K562 (cell line): ENCODE results near the gene CRYZL1. TPM values are rescaled to one million over a fixed set of nuclear protein-coding genes. Genes with fewer than 3 reads are reported as not detected.

Experiments used
- ATAC-seq: fragments of 200-7000 bp; cut with Tn5 transposase; 3 replicates; pipeline ENCODE4 v1.9.1; 2020; ENCODE audit warnings: moderate library complexity
- BruUV-seq: library from RNA; stranded (reverse); fragments of 400-500 nt; replicated peaks from 2 replicates; lab custom pipeline; 2021; lab: Mats Ljungman, UMichigan
- CTCF ChIA-PET: fragments of 300-600 bp; formaldehyde crosslinking; extraction: SDS; loops from one replicate; lab custom pipeline; 2021; ENCODE audit warnings: low intra/inter-chr PET ratio; lab: Yijun Ruan, JAX
- POLR2A ChIA-PET: fragments of 300-600, 350-650 bp; sonication (Branson Sonifier 250); formaldehyde crosslinking; extraction: SDS; loops from one replicate; lab custom pipeline; 2021; ENCODE audit warnings: antibody characterized with exemption, inconsistent platforms; lab: Yijun Ruan, JAX
- DNase-seq, 4 experiments: peaks; one replicate each; pipeline versions ENCODE4 v3.0.0 to v3.0.0-alpha.2; 2011 to 2018; ENCODE audit warnings: low spot score in 3 of 4, mixed read lengths in 3 of 4; ENCODE audit errors: extremely low read depth in 1 of 4
- FAIRE-seq: peaks from 2 replicates; lab custom pipeline; 2011; peaks lifted over from hg19 to GRCh38; lab: Jason Lieb, UNC
- H2AFZ ChIP-seq: 2 replicates; pipeline ENCODE4 v1.6.0; 2011; ENCODE audit warnings: low read depth, low read length, control low read depth, inconsistent platforms
- H3K27ac ChIP-seq: fragments of 200-600 bp; 3 replicates; pipeline ENCODE4 v1.8.0; 2011; ENCODE audit warnings: low read depth, mild to moderate bottlenecking, control low read depth, inconsistent platforms, low read length, moderate library complexity, mixed read lengths; ENCODE audit errors: extremely low read depth
- H3K27me3 ChIP-seq, 2 experiments: fragments of 300-600 bp in 1 of 2; 2 replicates in 1 of 2; 3 replicates in 1 of 2; pipeline versions ENCODE4 v1.6.0 to v1.8.0; 2011; ENCODE audit warnings: inconsistent platforms in 2 of 2, low read length in 2 of 2, mild to moderate bottlenecking in 1 of 2, mixed read lengths in 1 of 2, moderate library complexity in 1 of 2; ENCODE audit not compliant: control insufficient read depth in 2 of 2, insufficient read depth in 2 of 2
- H3K36me3 ChIP-seq: fragments of 300-600 bp; 3 replicates; pipeline ENCODE4 v1.8.0; 2011; ENCODE audit warnings: mild to moderate bottlenecking, low read length, inconsistent platforms; ENCODE audit not compliant: control insufficient read depth, insufficient read depth
- H3K4me1 ChIP-seq, 2 experiments: fragments of 200-600 bp in 1 of 2; replicated peaks in 1 of 2; 2 replicates in 1 of 2; 3 replicates in 1 of 2; pipeline versions ENCODE4 v1.5.1 to v1.8.0; 2011; ENCODE audit warnings: inconsistent platforms in 2 of 2, low read length in 2 of 2, mild to moderate bottlenecking in 1 of 2, mixed read lengths in 1 of 2, moderate library complexity in 1 of 2; ENCODE audit not compliant: control insufficient read depth in 2 of 2, insufficient read depth in 2 of 2
- H3K4me2 ChIP-seq: 2 replicates; pipeline ENCODE4 v1.6.1; 2011; ENCODE audit warnings: low read length, control low read depth, inconsistent platforms, mixed read lengths; ENCODE audit not compliant: insufficient read depth
- H3K4me3 ChIP-seq: fragments of 200-600 bp; sonication (generic), shearing (Covaris generic); 2 replicates; pipeline ENCODE4 v1.5.1; 2016; ENCODE audit warnings: control low read depth, inconsistent platforms
- H3K79me2 ChIP-seq: fragments of 200-600 bp; 3 replicates; pipeline ENCODE4 v1.8.0; 2011; ENCODE audit warnings: low read length, inconsistent platforms; ENCODE audit not compliant: control insufficient read depth, insufficient read depth
- H3K9ac ChIP-seq, 2 experiments: 2 replicates each; pipeline versions ENCODE4 v1.6.0 to v1.6.1; 2011; ENCODE audit warnings: low read depth in 2 of 2, low read length in 2 of 2, control low read depth in 1 of 2, inconsistent platforms in 1 of 2, mild to moderate bottlenecking in 1 of 2, mixed read lengths in 1 of 2; ENCODE audit not compliant: insufficient read depth in 1 of 2
- H3K9me1 ChIP-seq: one replicate; pipeline ENCODE4 v1.6.0; 2011; ENCODE audit warnings: inconsistent platforms, mild to moderate bottlenecking, low read length, moderate library complexity; ENCODE audit not compliant: control insufficient read depth, insufficient read depth
- H3K9me3 ChIP-seq: replicated peaks from 2 replicates; pipeline ENCODE4 v1.5.1; 2011; ENCODE audit warnings: low read depth, low read length, inconsistent platforms; ENCODE audit not compliant: control insufficient read depth, insufficient read depth
- H4K20me1 ChIP-seq: replicated peaks from 2 replicates; pipeline ENCODE4 v1.6.1; 2011; ENCODE audit warnings: low read length, inconsistent platforms, mixed read lengths; ENCODE audit not compliant: control insufficient read depth, insufficient read depth
- EP400 ChIP-seq: fragments of 450-650 bp; IDR thresholded peaks from 2 replicates; pipeline ENCODE4 v1.6.1; 2017; ENCODE audit warnings: antibody characterized with exemption, mild to moderate bottlenecking, moderate library complexity
- ZNF512 ChIP-seq: IDR thresholded peaks from 2 replicates; pipeline ENCODE4 v1.6.1; 2016; ENCODE audit warnings: missing genetic modification characterization, missing compliant biosample characterization
- in situ Hi-C: fragments of 300-500 bp; cut with MboI; formaldehyde crosslinking; loops from 4 replicates; pipeline ENCODE4 v1.15.0; 2018; ENCODE audit warnings: inconsistent platforms, mixed read lengths
- intact Hi-C: fragments of 100-400 bp; cut with micrococcal nuclease; formaldehyde crosslinking; loops from 2 replicates; pipeline ENCODE4 v1.14.2; 2022
- polyA plus RNA-seq, 8 experiments: library from polyadenylated mRNA; depleted of rRNA in 4 of 8; stranded (reverse) in 5 of 8; unstranded in 3 of 8; fragments of >200 nt; fragmentation: Nextera tagmentation in 2 of 8; fragmentation: Illumina TruSeq in 1 of 8; extraction: Ambion mirVana in 2 of 8; extraction: Trizol in 1 of 8; gene quantifications; 2 replicates each; pipeline versions ENCODE4 v1.2.1 to v1.2.3, GENCODE V29; 2011 to 2014; ENCODE audit warnings: inconsistent platforms in 1 of 8, missing spikeins in 1 of 8
- total RNA-seq, 7 experiments: library from RNA; depleted of rRNA in 6 of 7; stranded (reverse); fragments of >200 nt in 6 of 7; fragmentation: Illumina TruSeq in 2 of 7; extraction: Trizol in 2 of 7; gene quantifications; 2 replicates each; pipeline versions ENCODE4 v1.2.1 to v1.2.3, GENCODE V29; 2011 to 2021; ENCODE audit warnings: low replicate concordance in 1 of 7

Gene CRYZL1
- total and polyA plus RNA-seq, 9 of the 15 experiments (the other 6 are each of a cell fraction or from before 2014, with no cell fraction given) = 19.9 to 98.2 (median 39.2) TPM

GRCh38 chr21:33685613-33686197, 44.2 kb upstream of the CRYZL1 start:
- in situ Hi-C loops = no loop called here
- FAIRE-seq = no peak
- intact Hi-C loops = no loop called here
- Histone ChIP-seq H3K27ac (no peak overlapping the region), H3K36me3 (no peaks in the 10 kb centered on the region), H3K79me2 (no peaks in the 10 kb centered on the region)
- POLR2A ChIA-PET = interaction anchor here (1.7 to 3.4 kb wide), 2 partner anchors 10 to 18 kb away, joined by 5 to 7 read pairs; no protein-coding TSS in a partner anchor
- DNase-seq = no peak
- TF ChIP-seq ZNF512 (peak; percentile 50; the same call in 1 of the 2 replicates), EP400 (no peak)
- TF ChIP-seq, all 486 proteins: peak for 1
- Histone ChIP-seq H3K9ac (no peak overlapping the region), H3K4me2 (no peak overlapping the region), H3K4me3 (no peak overlapping the region), H2AFZ (no peak overlapping the region), H3K9me3 (no peaks in the 10 kb centered on the region), H4K20me1 (no peaks in the 10 kb centered on the region), H3K4me1 (peaks cover 0 to 17% of the 10 kb centered on the region in 2 experiments; a peak in 3 of 5 replicates), H3K27me3 (0 out of 5 replicates have a peak, but pooled peaks cover 2 to 4% of the 10 kb centered on the region in 2 experiments), H3K9me1 (no peaks in the 10 kb centered on the region)
- CTCF ChIA-PET = no interaction called here
- no TSS peak for BruUV-seq
- ATAC-seq = no peak
